ENCODE data around the gene LRMDA. TPM values are rescaled to one million over a fixed set of nuclear protein-coding genes. Genes with fewer than 3 reads are reported as not detected.

Gene LRMDA
- total and polyA plus RNA-seq, 2 donors (not counting 3 experiments of a cell fraction or from before 2014, with no cell fraction given) = 9.7 to 18.0 TPM

- CTCF ChIA-PET = no interaction called here
- dilution Hi-C loops (cut with MboI; ENCODE audit: extremely low pct_ligation_motif_present, low sequenced_read_pairs) (no loop called here), intact Hi-C loops (cut with micrococcal nuclease) (no loop called here)
- POLR2A ChIA-PET = no interaction called here
- Histone ChIP-seq H3K36me3 (ENCODE audit: control insufficient read depth in 2 of 2, extremely low read depth in 1 of 2, insufficient read depth in 2 of 2, low read length in 2 of 2) (no peaks in the 10 kb centered on the region), H3K27me3 (ENCODE audit: control insufficient read depth in 2 of 2, insufficient read depth in 2 of 2, low read length in 2 of 2) (no peaks in the 10 kb centered on the region), H3K9me1 (replicated peaks; ENCODE audit: control insufficient read depth, extremely low read depth, insufficient read depth, low read length) (no peaks in the 10 kb centered on the region), H2AFZ (ENCODE audit: low read depth, low read length) (no peak overlapping the region), H3K9me3 (replicated peaks; ENCODE audit: control insufficient read depth, insufficient read depth, low read length) (no peaks in the 10 kb centered on the region), H3K27ac (ENCODE audit: insufficient read depth, low read depth, low read length) (no peak overlapping the region), H3K4me2 (ENCODE audit: insufficient read depth, low read length) (no peak overlapping the region), H3K4me1 (ENCODE audit: control insufficient read depth, extremely low read depth, insufficient read depth, low read length) (no peaks in the 10 kb centered on the region), H4K20me1 (replicated peaks; ENCODE audit: control insufficient read depth, extremely low read depth, insufficient read depth, low read length) (no peaks in the 10 kb centered on the region), H3K9ac (replicated peaks; ENCODE audit: extremely low read depth, insufficient read depth, low read length) (no peak overlapping the region), H3K79me2 (ENCODE audit: control insufficient read depth, insufficient read depth, low read length) (no peaks in the 10 kb centered on the region), H3K4me3 (replicated peaks in 1 of 3; ENCODE audit: insufficient read depth in 1 of 3, low read depth in 1 of 3, low read length in 3 of 3) (no peak overlapping the region)
- BruUV-seq (replicated peaks) = no TSS peak
- FAIRE-seq = no peak
- DNase-seq (ENCODE audit: low read depth, low spot score) = no peak
- TF ChIP-seq EZH2 (IDR thresholded peaks at IDR 0.05; ENCODE audit: borderline replicate concordance, low read depth, low read length, severe bottlenecking) = no peak
- no peak for TF ChIP-seq MAX (IDR thresholded peaks at IDR 0.05; ENCODE audit: insufficient read depth, insufficient read length)
- TF ChIP-seq FOS (IDR thresholded peaks at IDR 0.05; ENCODE audit: borderline replicate concordance, insufficient read depth, low read length) = no peak
- no peak for TF ChIP-seq JUN (IDR thresholded peaks at IDR 0.05; ENCODE audit: borderline replicate concordance, insufficient read depth, insufficient read length, low read depth)
- TF ChIP-seq POLR2AphosphoS5 (IDR thresholded peaks at IDR 0.05; ENCODE audit: insufficient read depth, low read depth, low read length) = no peak
- no peak for TF ChIP-seq POLR2A (IDR thresholded peaks at IDR 0.05; ENCODE audit: low read depth, low read length)
- no peak for TF ChIP-seq MYC (IDR thresholded peaks at IDR 0.05; ENCODE audit: low read depth, low read length)
- no peak for TF ChIP-seq GATA2 (IDR thresholded peaks at IDR 0.05; ENCODE audit: insufficient read depth, insufficient read length, low read depth, low read length)
- no peak for TF ChIP-seq CTCF (IDR thresholded peaks at IDR 0.05; ENCODE audit: extremely low read depth in 1 of 2, insufficient read depth in 1 of 2, low read depth in 1 of 2, low read length in 2 of 2)
Measured at GRCh38 chr10:75648351-75648750, 216.9 kb downstream of the LRMDA start.
